GM18868 (cell line): ENCODE data around the gene GIN1.
"Not testable (repeated sequence)": the region's sequence is repeated elsewhere in the genome, so short reads cannot be mapped to it uniquely, and the experiment has no call there.

Experiments
- ATAC-seq: cut with Tn5 transposase; IDR thresholded peaks from one replicate; pipeline ENCODE4 v1.9.1; 2021; ENCODE audit warnings: mild to moderate bottlenecking, moderate library complexity; ENCODE audit not compliant: unreplicated experiment

Gene GIN1

GRCh38 chr5:103110403-103110802, 9.5 kb downstream of the GIN1 start:
- ATAC-seq, result no peak

- ATAC-seq, result no peak
Measured at GRCh38 chr5:103109277-103109676, 10.7 kb downstream of the GIN1 start.

GRCh38 chr5:103108086-103108485, 11.9 kb downstream of the GIN1 start:
- no peak for ATAC-seq

GRCh38 chr5:103102234-103102633, 17.7 kb downstream of the GIN1 start:
- ATAC-seq, result no peak

GRCh38 chr5:103101079-103101750, 18.7 kb downstream of the GIN1 start:
- ATAC-seq, result no peak

GRCh38 chr5:103098993-103099392, 20.9 kb downstream of the GIN1 start:
- no peak for ATAC-seq

- no peak for ATAC-seq
Measured at GRCh38 chr5:103094737-103095136, 25.2 kb downstream of the GIN1 start.

- no peak for ATAC-seq
Measured at GRCh38 chr5:103093727-103094126, 26.2 kb downstream of the GIN1 start.

GRCh38 chr5:103092676-103093075, 27.3 kb downstream of the GIN1 start:
- ATAC-seq, result no peak

GRCh38 chr5:103090791-103091190, 29.1 kb downstream of the GIN1 start:
- no peak for ATAC-seq

GRCh38 chr5:103089272-103089671, 30.7 kb downstream of the GIN1 start:
- ATAC-seq, result no peak

GRCh38 chr5:103086547-103086946, 33.4 kb downstream of the GIN1 start:
- no peak for ATAC-seq

- no peak for ATAC-seq
Measured at GRCh38 chr5:103079796-103080195, 40.1 kb downstream of the GIN1 start.

GRCh38 chr5:103075442-103075841, 44.5 kb downstream of the GIN1 start:
- no peak for ATAC-seq

GRCh38 chr5:103073500-103073899, 46.4 kb downstream of the GIN1 start:
- ATAC-seq, result not testable (repeated sequence)

- peak; percentile 75 for ATAC-seq
Measured at GRCh38 chr5:103066326-103066725, 53.6 kb downstream of the GIN1 start.

GRCh38 chr5:103060424-103060954, 59.4 kb downstream of the GIN1 start:
- no peak for ATAC-seq

- no peak for ATAC-seq
Measured at GRCh38 chr5:103059525-103059924, 60.4 kb downstream of the GIN1 start.

GRCh38 chr5:103057208-103058130, 62.5 kb downstream of the GIN1 start:
- no peak for ATAC-seq

- ATAC-seq, result not testable (repeated sequence)
Measured at GRCh38 chr5:103046706-103047105, 73.2 kb downstream of the GIN1 start.

GRCh38 chr5:103041071-103041676, 78.8 kb downstream of the GIN1 start:
- ATAC-seq, result no peak
